ENCODE results near the gene ARPC2.
A peak's percentile ranks its signal among the peaks of the same experiment; 100 is the strongest.

DNA sequence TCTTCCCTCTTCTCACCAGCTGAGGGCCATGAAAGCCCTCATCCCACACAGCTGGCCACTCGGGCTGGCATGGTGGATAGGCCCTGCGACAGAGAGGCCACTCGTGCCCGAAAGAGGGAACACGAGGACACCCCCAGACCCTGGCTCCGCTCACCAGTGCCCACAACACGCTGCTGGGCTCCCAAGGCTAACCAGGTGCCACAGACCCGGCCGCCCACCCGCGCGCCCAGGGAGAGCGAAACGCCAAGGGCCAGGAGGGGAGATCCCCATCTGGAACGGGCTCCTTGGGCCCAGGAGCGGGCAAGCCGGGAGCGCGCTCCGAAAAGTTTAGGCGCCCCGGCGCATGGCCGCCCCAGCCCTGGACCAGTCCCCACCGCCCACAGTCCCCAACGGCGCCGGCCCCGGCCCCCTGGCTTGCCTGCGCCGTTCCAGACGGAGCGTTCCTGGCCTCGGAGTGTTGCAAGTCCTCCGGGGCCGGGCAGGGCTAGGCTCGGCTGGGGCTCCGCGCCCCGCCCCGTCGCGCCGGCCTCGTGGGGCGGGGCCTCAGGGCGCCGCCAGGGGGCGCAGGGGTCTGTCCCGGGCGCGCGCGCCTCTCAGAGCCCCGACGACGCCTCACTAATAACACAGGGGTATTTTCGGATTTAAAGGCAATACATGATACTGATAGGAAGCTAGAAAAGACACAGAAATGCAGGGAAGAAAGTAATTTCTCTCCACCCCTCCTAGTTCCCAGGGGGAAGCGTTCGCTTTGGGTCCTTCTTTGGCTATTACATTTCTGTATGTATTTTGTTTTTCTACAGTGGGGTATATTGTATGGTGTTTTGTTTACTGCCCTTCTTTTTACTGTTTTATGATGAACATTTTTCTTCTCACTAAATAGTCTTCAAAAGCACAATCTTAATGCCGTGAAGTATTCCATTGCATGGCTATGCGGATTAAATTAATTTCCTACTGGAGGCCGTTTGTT, 75.3 kb downstream of the ARPC2 start, which contains the start of gene TMBIM1:
- TF ChIP-seq EP300 (IDR thresholded peaks at IDR 0.05) (no peak), POLR2A (IDR thresholded peaks at IDR 0.05) (peak in 1 of 4 donors; percentile 84)

Measured in stomach (tissue), 4 donors.